D721Med (cell line): Measurements from ENCODE around the gene ZNF415.
"Not testable (repeated sequence)": the region's sequence is repeated elsewhere in the genome, so short reads cannot be mapped to it uniquely, and the experiment has no call there.

ENCODE experiments used
- DNase-seq: peaks from one replicate; pipeline ENCODE4 v3.0.0; 2011; ENCODE audit warnings: low spot score; ENCODE audit not compliant: insufficient read length
- FAIRE-seq: peaks from 2 replicates; lab custom pipeline; 2011; peaks lifted over from hg19 to GRCh38; lab: Jason Lieb, UNC
- CTCF ChIP-seq: IDR thresholded peaks from 2 replicates; pipeline ENCODE4 v1.5.1; 2012; ENCODE audit warnings: mild to moderate bottlenecking, control low read depth; ENCODE audit not compliant: insufficient read depth; ENCODE audit errors: missing control alignments

Gene ZNF415

GRCh38 chr19:53131085-53131590 lies 1.6 kb downstream of the ZNF415 start:
- TF ChIP-seq CTCF: no peak
- DNase-seq (no peak), FAIRE-seq (no peak)

- DNase-seq (no peak), FAIRE-seq (no peak)
- TF ChIP-seq CTCF: no peak
Measured at GRCh38 chr19:53130506-53130905, 2.2 kb downstream of the ZNF415 start.

GRCh38 chr19:53126733-53127526 lies 5.8 kb downstream of the ZNF415 start:
- FAIRE-seq, DNase-seq: not testable (repeated sequence)

DNA sequence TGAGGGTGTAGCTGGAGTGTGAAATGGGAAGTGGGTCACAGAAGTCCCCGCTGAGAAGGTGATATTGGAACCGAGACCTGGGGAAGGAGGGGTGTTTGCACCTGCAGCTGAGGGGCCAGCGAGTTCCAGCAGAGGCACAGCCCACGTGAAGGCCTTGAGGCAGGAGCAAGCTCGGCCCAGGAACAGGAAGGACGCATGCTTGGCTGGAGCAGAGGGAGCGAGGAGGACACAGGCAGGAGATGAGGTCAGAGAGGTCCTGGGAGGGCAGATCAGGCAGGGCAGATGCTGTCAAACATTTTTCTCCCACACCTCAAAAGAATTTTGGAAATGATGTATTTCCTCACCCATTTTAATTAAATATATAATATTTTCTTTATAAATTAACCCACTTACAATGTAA lies 9.3 kb downstream of the ZNF415 start:
- no peak for DNase-seq
- no peak for TF ChIP-seq CTCF
- FAIRE-seq: no peak

DNA sequence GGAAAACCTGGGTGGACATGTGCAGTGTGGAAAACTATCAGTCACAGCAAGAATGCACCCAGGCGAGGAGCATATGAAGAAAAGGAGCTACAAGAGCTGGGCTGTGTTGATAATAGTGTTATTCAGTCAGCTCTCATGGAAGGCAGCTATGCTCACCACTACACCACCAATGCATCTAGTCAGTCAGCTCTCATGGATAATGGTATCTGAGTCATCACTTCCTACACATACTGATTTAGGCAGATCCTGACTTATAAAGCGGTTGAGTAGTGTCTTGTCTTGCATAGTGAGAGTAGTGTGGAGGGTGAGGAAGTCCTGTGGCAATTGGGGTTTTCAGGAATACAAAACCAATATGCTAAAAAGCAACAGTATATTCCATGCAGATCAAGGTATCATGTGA lies 20.4 kb downstream of the ZNF415 start:
- FAIRE-seq (no peak), DNase-seq (no peak)
- TF ChIP-seq CTCF: no peak

GRCh38 chr19:53109527-53109926 lies 23.2 kb downstream of the ZNF415 start:
- TF ChIP-seq CTCF: no peak
- DNase-seq: no peak
- no peak for FAIRE-seq

GRCh38 chr19:53103234-53104203 lies 29.2 kb downstream of the ZNF415 start, which contains the start of gene ZNF160:
Gene ZNF160 (minus strand): TSS chr19:53103422. CDS start chr19:53086276, 17,146 bp downstream.
- TF ChIP-seq CTCF: no peak
- FAIRE-seq (no peak), DNase-seq (peak; percentile 71)
